Uterus (tissue), 2 donors: ENCODE measurements around the gene SP3.

Source experiments
- POLR2A ChIP-seq, 2 donors: fragments of 450-650 bp; IDR thresholded peaks; one replicate each; pipeline ENCODE4 v1.6.1; 2016; ENCODE audit warnings: antibody characterized with exemption in 2 of 2, mild to moderate bottlenecking in 1 of 2, moderate library complexity in 1 of 2
- TF ChIP-seq, protein P1 (sequence below), 4 experiments: fragments of 200-600 bp in 2 of 4; fragments of 450-650 bp in 2 of 4; sonication (generic) in 2 of 4; IDR thresholded peaks; one replicate each; pipeline ENCODE4 v1.5.1; 2016 to 2019; ENCODE audit warnings: antibody characterized with exemption in 4 of 4, mild to moderate bottlenecking in 2 of 4, moderate library complexity in 1 of 4

DNA sequence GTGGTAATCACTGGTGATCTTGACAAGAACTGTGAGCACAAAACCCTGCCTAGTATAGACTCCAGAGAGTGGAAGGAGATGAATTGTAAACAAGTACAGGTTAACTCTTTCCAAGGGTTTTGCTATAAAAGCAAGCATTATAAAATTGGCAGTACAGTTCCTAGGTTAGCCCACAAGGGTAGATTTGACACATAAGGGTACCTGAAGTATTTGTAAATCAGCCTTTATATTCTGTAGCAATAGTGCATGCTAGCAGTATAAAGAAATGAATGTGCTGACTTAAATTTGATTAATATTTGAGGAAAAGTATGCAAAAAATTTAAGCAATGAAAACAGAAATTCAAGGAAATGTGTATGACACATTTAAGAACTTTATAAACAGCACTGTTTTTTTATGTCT, 42.4 kb downstream of the SP3 start:
- no peak for TF ChIP-seq POLR2A (IDR thresholded peaks at IDR 0.05)
- TF ChIP-seq, protein P1, sequence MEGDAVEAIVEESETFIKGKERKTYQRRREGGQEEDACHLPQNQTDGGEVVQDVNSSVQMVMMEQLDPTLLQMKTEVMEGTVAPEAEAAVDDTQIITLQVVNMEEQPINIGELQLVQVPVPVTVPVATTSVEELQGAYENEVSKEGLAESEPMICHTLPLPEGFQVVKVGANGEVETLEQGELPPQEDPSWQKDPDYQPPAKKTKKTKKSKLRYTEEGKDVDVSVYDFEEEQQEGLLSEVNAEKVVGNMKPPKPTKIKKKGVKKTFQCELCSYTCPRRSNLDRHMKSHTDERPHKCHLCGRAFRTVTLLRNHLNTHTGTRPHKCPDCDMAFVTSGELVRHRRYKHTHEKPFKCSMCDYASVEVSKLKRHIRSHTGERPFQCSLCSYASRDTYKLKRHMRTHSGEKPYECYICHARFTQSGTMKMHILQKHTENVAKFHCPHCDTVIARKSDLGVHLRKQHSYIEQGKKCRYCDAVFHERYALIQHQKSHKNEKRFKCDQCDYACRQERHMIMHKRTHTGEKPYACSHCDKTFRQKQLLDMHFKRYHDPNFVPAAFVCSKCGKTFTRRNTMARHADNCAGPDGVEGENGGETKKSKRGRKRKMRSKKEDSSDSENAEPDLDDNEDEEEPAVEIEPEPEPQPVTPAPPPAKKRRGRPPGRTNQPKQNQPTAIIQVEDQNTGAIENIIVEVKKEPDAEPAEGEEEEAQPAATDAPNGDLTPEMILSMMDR (IDR thresholded peaks at IDR 0.05), result no peak
